Stimulated activated CD8-positive, alpha-beta memory T cell treated with anti-CD3 and anti-CD28 coated beads, Interleukin-15, amount 100 ng/mL, for 24 hours (primary cell): ENCODE measurements around the gene OR10X1.

Source experiments
- DNase-seq: peaks from one replicate; pipeline ENCODE4 v3.0.0-alpha.2; 2020; ENCODE audit warnings: low read depth

The OR10X1 gene, protein sequence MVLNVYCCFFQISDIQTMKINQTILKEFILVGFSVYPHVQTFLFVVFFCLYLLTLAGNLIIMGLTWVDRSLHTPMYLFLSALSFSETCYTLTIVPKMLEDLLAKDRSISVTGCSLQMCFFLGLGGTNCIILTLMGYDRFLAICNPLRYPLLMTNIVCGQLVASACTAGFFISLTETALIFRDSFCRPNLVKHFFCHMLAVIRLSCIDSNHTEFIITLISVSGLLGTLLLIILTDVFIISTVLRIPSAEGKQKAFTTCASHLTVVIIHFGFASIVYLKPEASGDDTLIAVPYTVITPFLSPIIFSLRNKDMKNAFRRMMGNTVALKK

DNA sequence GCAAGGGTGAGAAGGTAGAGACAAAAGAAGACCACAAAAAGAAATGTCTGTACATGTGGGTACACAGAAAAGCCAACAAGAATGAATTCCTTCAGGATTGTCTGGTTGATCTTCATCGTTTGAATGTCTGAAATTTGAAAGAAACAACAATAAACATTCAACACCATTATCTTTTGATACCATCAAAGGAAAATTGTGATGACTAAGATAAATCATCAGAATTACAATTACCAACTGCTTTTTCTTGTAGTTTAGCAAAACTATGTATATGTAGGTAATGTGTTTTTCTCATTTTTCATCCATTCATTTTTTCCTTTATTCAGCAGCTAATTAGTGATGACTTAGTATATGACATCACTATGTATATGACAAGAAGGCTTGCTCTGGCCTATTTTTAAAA is at the start of gene OR10X1:
Gene OR10X1 (minus strand): TSS at position 167 of the 400 bp plus-strand sequence. CDS start 0 bp downstream, at position 167.
- DNase-seq: no peak

DNA sequence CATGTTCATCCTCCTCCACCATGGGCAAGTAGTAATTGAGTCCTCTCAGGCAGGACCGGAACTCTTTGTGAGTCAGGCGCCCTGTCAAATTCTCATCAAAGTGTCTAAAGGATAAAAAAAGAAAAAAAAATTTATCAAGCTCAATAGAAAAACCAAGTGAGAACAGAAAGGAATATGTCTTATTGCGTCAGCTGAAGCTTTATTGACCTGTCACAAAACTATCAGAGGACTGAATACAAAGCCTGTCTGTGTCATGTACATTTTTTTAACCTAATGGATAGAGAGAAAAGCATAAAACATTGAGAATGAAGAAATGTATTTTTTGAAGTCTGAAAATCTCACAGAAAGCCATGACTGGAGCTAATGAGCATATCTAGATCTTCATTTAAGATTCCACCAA is 34.1 kb upstream of the OR10X1 start:
- no peak for DNase-seq

DNA sequence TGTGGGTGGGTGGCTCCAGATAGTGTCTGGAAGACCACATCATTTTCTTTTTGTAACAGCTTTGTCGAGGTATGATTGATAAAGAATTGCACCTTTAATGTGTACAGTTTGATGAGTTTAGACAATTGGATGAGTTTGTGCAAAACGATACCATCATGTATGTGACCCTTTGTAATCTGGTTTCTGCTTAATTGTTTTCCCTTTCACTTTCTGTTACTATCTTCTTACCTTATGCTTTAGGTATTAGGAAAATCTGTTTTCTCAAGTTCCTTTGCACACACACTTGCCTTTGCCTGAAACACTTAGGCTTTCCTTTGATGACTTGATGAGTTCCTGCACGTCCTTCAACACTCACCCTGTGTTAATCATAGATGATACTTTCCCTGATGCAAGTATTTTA is 32.2 kb upstream of the OR10X1 start:
- DNase-seq: no peak

DNA sequence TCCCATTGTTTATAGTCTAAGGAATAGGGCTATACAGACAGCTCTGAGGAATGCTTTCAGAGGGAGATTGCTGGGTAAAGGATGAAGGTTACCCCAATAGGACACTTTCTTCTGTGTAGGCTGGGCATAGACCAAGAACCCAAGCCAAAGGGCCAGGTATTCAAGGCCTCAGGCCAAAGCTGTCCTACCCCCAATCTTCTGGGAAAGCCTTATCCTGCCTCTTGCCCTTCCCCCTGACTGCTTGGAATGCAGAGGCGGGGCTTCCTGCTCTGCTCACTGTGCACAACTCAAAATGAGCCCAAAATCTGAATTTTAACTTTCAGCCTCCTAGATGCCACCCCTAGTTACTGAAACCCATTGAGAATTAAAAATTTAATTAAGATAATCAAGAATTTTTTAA is 27.6 kb upstream of the OR10X1 start:
- DNase-seq: no peak

DNA sequence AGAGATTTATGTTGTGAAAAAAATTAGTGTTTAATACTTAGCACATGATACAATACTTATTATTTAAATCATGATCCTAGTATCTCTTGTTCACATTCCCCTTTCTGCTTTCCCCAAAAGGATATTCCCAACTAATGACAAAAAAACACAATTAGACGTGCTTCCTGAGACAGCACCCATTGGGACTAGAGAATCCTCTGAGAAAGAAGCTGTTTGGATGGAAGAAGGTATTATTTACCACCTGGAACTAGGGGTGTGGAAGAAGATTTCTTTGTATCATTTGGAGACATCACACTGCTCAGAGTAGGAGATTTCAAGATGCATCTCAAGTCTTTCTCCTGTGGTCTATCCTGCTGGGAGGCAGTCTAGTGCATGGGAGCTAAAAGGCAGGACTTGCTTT is 25.3 kb upstream of the OR10X1 start, which contains the start of gene OR10Z1:
Gene OR10Z1 (plus strand): TSS at position 301 of the 400 bp plus-strand sequence. CDS start 1,171 bp downstream, outside the sequence.
- DNase-seq: no peak

DNA sequence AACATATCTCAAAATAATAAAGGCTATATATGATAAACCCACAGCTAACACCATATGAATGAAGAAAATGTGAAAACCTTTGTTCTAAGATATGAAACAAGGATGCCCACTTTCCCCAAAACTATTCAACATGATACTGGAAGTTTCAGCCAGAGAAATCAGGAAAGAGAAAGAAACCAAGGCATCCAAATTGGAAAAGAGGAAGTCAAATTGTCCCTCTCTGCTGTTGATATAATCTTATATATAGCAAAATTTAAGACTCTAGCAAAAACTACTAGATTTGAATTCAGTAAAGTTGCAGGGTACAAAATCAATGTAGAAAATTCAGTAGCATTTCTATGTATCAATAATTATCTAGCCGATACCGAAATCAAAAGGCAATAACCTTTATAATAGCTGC is 21.0 kb upstream of the OR10X1 start:
- DNase-seq: no peak

DNA sequence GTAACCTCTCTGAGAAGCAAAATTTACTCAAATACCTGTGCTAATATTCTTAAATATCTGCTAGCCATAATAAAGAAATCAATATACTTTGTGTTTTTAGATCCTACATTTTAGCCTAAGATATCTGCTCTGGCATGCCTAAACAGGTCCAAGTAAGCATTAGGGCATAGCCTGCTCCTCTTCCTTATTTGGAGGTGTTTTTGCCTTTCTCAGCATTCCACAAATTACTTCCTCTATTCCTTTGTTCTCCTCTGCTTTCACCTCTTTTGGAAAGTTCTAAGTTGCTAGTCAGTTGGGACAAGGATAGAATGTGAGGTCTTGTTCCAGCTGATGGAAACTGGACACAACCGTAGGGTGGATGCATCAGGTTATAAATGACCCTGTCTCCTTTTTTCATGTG is 7.2 kb upstream of the OR10X1 start:
- DNase-seq: no peak

DNA sequence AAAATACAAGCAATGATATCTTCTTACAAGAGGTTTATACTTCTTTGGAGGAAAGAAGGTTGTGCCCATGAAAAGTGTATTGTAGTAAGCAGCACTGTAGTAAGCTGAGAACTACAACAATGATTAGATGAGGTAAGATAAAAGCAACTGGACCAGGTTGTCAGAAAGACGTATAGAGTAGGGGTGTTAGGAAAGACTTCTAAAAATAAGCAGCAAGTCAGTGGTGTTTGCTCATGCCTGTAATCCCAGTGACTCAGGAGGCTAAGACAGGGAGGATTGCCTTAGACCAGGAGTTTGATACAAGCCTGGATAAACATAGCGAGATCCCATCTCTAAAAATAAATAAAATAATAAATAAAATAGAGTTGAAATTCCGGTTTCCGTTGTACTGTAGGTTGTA is 4.3 kb upstream of the OR10X1 start:
- DNase-seq: no peak

DNA sequence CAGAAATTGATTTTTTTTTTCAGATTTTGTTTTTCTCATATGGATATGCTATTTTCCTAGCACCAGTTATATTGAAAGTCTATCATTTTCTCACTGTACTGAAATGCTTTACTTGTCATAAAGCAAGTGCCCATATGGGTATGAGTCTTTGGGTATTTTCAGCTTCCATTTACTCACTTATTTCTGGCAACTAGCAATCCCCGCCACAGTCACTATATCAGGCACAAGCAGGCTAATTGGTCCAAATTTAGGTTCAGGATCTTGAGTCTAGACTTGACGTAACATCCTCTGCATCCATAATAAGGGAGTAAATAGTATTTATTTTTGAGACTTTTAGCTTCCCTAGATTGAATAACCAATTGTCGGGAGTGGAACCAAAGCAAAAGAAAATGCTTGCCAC is 2.1 kb downstream of the OR10X1 start:
- DNase-seq: no peak

DNA sequence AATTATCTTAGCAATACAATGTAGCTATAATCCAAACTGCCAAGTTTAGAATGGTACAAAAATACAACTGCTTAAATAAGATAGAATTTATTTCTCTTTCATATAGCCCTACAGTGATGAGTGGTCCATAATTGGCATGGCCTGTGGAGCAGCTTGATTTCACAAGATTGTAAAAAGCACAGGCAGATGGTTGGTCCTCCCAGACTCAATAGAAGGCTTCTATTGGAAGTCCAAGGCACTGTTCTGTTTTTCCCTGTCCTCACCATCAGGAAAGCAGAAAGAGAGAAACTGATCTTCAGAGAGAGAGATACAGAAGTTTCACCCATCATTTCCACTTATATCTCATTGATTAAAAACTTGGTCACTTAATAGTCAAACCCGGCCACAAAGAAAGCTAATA is 7.5 kb downstream of the OR10X1 start:
- no peak for DNase-seq

DNA sequence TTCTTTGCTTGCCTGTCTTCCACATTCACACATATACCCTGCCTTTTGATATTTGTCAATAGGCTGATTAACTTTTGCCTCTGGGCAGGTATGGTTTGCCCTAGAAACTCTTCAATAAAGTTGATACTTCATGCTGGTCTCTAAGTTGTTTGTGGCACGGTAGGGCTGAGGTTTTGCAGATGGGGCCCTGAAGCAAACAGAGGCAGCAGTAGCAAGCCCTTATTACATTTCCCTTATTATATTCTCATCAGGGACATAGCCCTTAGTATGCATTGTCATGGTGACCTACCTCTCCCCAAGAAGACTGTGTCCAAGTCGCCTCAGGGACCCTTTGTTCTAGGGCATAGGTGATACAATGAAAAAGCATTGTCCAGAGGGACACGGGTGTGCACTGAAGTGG is 9.2 kb downstream of the OR10X1 start, which contains the start of gene OR6P1:
Gene OR6P1 (minus strand): TSS at position 101 of the 400 bp plus-strand sequence. CDS start 6,976 bp downstream, outside the sequence.
- DNase-seq: no peak

DNA sequence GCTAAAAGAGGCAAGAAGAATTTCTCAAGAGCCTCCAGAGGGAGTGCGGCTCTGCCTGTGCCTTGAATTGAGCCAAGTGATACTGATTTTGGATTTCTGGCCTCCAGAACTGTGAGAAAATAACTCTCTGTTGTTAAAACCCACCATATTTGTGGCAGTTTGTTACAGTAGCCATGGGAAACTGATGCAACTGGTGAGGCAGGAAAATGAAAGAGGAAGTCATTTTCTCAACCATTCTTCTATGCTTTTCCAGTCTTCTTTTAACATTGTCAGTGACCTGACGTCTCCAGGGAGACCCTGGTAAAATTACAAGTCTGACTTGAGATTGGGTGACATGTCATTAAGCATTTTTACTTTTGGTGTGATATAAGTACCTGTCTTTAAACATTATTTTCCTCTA is 15.1 kb downstream of the OR10X1 start:
- DNase-seq: no peak

DNA sequence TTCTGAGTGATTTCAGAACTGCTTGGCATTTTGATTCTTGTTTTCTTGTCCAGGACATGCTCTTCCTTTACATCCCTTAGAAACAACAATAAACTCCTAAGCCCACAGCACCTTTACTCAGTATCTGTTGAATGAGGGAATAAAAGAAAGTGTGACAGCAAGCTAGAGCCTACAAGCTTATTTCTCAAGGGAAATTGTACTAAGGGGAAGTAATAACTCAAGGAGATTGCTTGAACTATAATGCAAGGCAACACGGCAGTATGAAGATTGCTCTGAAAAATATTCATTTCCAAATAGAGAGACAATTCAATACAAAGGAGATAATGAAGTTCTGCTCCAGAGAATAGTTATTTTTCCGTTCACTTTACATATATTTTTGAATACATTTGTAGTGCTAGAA is 15.8 kb downstream of the OR10X1 start:
- no peak for DNase-seq

DNA sequence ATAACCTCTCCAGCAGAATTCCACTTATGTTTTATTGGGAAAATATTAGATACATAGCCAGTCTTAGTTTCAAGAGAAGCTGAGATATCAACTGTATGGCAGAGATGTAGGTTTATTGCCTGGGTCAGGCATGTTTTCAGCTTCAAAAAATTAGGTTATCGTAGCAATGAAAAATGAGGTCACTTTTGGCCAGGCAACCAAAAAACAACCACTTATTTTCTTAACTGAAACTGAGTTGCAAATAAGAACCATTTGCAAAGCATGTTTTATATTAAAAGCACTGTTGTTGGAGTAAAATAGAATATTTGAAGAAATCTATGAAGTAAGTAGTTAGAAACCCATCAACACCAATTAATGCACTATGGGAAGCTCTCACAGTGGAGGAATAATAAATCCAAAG is 20.0 kb downstream of the OR10X1 start:
- DNase-seq: no peak

DNA sequence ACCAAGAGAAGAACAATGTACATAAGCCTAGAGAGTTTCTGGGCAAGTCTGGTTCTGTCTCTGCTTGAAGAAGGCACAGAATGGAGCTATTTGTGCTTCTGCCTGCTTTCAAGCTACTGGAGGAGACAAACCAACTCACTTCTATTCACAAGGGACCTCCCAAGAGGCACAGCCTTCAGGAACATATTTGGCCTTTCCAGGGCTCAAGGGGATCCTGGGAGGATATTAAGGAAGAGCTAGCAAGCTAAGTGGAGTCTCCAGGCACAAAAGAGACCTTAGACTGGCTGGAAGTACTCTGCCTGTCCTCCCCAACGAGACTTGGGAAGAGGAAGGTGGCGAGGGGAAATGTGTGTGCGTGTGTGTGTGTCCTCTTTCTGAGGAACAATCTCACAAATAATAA is 25.3 kb downstream of the OR10X1 start, which contains the start of gene OR6Y1:
Gene OR6Y1 (minus strand): TSS at position 54 of the 400 bp plus-strand sequence. CDS start 6,300 bp downstream, outside the sequence.
- DNase-seq: no peak

DNA sequence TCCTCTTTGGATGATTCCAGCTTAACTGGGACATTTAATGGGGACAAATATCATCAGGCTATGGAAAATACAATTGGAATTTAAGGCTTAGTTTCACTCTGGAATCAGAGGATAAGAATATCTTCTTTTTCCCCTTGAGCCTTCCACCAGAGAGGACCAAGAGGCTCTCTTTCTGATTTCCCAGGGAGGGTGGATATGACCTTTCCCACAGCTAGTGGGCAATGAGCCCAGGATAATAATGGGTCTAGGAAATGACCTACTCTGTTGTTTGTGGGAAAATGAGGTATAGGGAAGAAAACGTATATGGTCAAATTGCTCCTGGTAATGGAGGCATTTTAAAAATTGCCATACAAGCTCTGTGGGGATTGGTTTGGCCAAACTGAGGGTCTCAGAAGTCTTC is 27.4 kb downstream of the OR10X1 start:
- no peak for DNase-seq

DNA sequence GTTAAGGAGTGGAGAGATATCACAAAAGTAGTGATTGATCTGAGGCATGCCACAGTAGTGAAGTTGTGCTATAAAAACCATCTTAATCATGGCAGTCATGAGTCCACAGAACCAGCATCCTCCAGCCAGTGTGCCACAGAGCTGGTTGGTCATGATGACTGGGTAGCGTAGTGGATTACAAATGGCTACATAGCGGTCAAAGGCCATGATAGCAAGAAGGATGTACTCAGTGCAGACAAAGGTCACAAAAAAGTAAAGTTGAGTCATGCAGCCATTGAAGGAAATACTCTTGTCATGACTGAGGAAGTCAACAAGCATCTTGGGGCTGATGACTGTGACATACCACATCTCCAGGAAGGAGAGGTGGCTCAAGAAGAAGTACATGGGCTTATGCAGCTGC is 32.2 kb downstream of the OR10X1 start:
- no peak for DNase-seq

DNA sequence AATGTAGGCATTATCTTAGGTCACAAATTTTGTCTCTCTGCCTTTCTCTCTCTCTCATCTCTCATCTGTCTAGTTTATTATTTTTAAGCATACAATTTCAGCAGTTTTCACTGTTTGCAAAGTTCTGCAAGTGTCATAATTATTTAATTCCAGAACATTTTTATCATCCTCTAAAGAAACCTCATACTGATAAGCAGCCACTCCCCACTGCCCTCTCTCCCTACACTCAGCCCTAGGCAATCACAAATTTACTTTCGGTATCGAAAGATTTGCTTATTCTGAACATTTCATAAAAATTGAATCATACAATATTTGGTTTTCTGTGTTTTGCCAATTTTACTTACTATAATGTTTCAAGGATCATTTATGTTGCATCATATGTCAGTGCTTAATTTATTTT is 42.1 kb downstream of the OR10X1 start:
- no peak for DNase-seq

DNA sequence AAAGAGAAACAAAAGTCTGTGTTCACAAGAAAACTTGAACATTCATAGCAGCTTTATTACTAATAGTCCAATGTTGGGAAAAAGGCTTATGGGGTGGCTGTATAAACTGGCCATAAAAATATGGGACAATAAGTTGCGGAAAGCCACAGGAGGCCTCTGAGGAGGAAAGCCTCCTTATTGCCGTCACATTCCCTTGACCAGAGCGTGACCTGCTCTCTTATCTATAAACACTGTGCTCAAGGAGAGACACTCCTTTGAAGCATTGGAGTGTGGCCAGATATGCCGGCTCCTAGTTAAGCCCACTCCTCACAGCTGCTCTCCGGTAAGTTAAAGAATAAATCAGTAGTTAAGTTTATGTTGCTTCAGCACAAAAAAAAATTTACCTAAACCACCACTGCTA is 45.2 kb downstream of the OR10X1 start:
- no peak for DNase-seq
